Inferior parietal cortex (tissue), 1 donor: ENCODE data around the gene ATCAY.
"Not testable (repeated sequence)": the region's sequence is repeated elsewhere in the genome, so short reads cannot be mapped to it uniquely, and the experiment has no call there.

Source experiments
- DNase-seq: peaks from one replicate; pipeline ENCODE4 v3.0.0-alpha.2; 2016; ENCODE audit errors: extremely low spot score

ATCAY gene

DNA sequence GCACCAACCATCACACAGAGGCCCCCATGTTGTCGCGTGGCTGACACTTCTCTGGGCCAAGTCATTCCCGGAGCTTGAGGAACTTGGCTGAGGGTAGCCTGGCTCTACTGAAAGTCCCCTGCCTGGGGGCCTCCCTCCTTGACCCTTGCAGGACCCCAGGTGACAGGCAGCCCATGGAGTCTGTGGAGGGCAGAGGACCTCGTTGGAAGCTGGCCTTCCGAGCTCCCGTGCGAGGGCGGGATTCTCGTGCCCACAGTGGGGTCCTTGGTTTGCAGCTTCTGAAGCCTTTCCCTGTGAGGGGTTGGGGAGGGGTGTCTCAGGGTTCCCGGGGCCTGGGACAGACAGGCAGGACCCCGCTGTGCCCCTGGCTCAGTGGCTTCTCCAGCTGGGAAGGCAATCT, 68.8 kb downstream of the ATCAY start:
- no peak for DNase-seq

DNA sequence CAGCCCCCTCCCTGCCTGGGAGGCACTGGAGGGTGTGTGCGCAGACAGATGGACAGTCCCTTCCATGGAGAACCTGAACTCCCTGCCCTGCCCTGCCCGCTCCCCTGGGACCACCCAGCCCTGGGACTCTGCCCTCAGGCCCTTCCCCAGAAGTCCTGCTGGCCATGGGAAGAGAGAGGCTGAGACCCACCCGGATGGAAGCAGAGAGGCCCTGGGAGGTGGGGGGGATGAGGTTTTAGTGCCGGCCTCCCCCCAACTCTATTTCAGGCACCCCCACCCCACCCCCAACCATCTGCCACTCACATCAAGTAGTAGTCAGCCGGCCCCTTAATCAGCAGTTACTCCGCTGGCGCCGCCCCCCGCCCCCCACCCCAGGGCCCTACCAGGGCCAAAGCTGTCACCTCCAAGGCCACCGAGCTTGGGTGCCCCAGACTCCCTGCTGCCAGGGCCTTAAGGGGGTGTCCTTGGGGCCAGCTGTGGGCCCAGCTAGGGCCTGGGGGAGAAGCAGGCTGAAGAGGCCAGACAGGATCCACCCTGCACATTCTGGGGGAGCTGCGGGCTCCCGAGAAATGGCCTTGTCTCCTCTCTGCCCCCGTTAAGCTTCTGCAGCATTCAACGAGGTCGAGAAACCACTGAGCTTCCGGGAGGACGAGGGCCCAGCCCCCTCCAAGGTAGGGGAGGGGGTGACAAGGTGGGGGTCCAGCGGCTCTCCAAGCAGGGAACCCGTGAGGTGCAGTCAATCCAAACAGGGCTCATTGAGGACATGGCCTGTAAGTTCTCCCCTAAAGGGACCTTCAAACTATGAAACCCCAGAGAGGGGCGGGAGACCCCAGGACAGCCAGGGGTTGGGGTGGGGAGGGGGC, 69.7 kb downstream of the ATCAY start:
- DNase-seq, result no peak

DNA sequence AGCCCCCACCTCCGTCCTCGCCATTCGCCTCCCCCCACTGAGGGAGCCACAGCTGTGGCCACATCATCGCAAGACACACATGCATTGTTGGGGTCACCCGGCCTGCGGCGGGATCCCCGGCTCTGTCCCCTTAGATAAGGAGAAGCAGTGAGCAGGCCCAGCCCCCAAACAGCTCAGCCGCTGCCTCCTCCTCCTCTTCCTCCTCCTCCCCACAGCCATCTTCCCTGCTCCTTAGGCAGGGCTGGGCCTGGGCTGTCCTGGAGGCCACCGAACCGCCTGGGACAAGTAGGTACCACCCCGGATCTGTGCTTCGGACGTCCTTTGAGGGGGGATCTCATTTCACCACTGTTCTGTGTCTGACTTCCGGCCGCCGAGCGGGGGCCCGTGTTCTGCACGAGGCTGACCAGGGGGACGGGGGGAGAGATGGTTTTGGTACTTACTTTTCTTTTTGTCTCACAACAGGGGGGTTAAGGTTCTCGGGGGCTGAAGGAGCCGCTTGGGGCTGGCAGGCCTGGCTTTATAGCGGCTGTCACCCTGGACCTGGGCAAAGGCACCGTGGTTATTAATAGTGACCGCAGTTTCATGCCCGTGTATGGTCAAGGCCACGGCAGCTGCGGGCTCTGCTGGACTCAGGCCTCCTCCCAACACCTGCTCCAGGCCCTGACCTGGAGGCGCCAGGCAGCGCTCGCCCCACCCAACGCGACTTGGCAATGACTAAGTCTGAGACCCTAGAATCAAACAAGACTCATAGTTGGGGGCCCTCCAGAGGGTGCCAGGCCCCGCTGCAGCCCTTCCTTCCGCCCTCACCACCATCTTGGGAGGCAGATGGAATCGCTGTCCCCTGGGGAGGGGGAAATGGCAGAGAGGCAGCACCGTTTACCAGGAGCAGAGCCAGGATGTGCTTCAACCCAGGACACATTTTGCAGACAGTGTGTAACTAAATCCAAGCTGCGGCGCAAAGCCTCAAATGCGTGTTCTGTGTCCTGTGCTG, 70.7 kb downstream of the ATCAY start:
- no peak for DNase-seq

DNA sequence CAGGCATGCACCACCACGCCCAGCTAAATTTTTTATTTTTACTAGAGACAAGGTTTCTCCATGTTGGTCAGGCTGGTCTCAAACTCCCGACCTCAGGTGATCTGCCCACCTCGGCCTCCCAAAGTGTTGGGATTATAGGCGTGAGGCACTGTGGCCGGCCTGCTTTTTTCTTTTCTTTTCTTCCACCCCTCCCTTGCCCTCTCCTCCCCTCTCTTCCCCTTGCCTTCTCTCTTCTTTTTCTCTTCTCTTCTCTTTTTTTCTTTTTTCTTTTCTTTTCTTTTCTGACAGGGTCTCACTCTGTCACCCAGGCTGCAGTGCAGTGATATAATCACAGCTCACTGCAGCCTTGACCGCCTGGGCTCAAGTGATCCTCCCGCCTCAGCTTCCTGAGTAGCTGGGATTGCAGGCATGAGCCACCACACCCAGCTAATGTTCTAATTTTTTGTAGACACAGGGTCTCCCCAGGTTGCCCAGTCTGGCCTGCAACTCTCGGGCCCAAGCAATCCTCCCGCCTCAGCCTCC, 72.3 kb downstream of the ATCAY start:
- DNase-seq, result not testable (repeated sequence)

DNA sequence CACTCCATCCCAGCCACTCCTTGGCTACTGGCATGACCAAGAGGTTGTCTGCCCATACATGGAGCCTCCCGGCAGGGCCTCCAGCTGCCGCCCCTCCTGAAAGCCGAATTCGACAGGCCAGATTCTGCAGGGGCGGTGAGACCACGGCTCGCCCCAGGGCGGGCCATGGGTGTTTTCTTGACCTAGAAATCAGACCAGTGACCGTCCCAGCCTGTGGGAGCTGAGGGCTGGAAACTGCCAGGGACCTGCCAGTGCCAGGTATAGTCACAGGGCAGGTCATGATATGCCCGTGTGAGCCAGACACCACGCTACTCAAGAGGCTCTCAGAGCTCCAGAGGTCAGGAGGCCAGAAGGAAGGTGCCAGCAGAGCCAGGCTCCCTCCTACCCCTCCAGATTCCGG, 73.6 kb downstream of the ATCAY start:
- DNase-seq, result no peak

DNA sequence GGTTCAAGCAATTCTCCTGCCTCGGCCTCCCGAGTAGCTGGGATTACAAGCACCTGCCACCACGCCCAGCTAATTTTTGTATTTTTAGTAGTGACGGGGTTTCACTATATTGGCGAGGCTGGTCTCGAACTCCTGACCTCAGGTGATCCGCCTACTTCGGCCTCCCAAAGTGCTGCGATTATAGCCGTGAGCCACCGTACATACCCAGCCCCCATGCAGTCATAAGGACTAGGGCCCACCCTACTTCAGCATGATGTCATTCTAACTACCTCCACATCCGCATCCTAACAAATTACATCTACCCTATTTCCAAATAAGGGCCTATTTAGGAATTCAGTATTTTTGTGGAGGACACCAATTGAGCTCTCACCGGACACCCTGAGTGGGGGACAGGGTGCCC, 74.8 kb downstream of the ATCAY start:
- DNase-seq, result not testable (repeated sequence)

DNA sequence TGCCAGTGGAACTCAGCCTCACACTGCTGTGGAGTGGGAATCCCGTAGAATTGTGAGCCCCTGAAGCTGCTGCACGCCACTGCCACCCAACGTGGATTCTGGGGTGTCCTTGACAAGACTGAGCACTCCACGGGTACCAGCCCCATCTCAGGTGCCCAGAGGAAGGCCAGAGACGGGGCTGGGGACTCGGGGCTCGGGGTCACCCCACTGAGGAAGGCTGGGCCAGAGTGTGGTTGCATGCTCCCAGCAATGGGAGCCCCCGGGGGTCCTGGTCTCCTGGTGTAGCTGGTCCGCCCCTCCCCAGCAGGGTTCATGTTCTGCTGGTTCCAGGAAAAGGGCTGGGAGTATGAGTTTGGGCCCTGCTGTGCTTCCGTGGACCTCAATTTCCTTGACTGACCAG, 75.2 kb downstream of the ATCAY start:
- no peak for DNase-seq

DNA sequence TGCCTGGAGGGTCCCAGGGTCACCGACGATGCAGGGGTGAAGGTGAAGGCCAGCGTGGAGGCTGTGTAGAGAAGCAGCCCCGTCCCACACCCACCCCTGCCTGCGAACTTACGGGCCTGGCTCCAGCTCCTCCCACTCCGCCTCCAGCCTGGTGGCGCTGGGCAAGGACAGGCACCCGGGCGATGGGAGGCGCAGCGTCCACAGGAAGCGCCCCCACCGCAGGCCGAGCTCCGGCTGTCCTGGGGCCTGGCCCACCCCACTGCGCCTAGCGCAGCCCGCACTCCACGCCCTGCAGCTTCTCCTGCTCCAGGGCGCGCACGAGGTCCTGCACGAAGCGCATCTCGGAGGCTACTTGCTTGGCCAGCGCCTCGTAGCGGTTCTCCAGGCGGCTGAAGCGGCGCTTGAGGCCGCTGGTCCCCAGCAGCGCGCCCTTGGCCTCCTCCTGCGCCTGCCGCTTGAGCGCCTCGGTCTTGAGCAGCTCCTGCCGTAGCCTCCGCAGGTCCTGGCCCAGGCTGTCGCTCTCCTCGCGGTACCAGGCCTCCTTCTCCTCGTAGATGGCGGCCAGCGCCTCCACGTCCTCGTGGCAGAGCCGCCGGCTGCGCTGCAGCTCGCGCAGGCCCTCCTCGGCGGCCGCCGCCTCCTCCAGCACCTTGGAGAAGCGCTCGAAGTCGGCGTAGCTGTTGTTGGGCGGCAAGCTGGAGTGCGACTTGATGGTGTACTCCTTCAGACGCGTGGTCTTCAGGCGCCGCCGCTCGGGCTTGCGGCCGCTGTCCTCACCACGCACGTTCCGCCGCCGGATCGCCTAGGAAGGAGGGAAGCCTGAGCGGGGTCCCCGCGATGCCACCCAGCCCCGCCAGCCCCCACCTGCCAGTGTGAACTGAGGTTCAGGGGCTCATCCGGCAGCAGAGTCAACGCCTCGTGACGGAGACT, 78.6 kb downstream of the ATCAY start:
- DNase-seq, result no peak

DNA sequence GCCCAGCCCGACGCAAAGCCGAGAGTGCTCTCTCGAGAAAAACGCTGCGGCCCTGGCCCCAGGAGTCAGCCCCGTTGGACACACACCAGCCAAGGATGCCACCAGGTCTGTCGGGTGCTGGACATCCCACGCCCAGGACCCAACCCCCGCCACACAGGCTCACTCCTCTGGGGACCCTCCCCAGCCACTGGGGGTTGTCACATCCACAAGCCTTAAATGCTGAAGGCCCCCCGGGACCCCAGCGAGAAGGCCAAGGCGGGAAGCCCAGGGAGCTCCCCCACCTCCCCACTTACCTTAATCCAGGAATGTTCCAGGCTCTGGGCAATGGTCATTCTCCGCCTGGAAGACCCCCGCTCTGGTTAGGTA, 79.3 kb downstream of the ATCAY start:
- no peak for DNase-seq

DNA sequence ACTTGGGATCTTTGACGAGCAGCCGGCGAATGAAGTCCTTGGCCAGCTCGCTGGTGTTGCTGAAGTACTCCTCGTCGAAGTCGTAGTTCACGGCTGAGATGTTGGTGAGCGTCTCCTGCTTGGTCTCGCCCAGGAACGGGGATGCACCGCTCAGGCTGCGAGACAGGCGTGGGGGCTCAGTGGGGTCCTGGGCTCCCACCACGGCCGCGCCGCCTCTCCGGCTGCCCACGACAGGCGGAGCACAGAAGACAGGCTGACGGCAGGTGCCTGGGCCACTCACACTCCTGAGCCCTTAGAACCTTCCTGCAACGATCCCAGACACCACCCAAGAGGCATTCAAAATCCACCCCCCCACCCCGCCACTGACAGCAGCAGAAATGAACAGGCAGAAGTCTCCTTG, 80.5 kb downstream of the ATCAY start:
- no peak for DNase-seq

DNA sequence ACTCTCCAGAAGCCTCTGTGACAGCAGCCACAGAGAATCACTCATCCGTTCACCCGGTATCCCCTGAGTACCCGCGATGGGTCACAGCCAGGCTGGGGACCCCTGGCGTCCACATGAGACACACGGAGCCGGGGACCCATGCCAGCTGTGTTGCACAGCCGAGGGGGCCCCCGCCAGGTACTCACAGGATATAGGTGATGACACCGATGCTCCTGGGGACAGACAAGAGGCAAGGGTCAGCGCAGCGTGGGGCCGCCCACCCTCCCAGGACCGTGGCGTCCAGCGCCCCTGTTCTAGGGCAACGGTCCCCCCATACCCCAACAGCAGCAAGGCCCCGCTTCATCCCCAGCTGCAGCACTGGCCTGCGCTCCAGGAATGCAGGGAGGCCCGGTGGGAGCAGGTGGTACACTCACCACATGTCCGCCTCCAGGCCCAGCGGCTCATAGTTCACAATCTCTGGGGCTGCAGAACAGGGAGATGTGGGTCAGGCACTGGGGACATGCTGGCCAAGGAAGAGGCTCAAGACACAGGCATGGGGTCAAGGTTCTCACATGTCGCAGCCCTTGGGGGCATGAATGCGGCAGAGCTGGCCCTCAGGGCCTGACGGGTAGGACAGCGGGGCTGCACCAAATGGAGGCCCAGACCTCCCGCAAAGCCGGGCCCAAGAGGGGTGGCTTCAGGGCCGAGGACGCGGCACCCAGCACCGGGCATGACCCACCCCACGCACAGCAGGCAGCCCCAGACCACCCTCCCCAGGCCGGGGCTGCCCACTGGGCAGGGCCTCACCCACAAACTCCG, 83.2 kb downstream of the ATCAY start:
- DNase-seq, result no peak

DNA sequence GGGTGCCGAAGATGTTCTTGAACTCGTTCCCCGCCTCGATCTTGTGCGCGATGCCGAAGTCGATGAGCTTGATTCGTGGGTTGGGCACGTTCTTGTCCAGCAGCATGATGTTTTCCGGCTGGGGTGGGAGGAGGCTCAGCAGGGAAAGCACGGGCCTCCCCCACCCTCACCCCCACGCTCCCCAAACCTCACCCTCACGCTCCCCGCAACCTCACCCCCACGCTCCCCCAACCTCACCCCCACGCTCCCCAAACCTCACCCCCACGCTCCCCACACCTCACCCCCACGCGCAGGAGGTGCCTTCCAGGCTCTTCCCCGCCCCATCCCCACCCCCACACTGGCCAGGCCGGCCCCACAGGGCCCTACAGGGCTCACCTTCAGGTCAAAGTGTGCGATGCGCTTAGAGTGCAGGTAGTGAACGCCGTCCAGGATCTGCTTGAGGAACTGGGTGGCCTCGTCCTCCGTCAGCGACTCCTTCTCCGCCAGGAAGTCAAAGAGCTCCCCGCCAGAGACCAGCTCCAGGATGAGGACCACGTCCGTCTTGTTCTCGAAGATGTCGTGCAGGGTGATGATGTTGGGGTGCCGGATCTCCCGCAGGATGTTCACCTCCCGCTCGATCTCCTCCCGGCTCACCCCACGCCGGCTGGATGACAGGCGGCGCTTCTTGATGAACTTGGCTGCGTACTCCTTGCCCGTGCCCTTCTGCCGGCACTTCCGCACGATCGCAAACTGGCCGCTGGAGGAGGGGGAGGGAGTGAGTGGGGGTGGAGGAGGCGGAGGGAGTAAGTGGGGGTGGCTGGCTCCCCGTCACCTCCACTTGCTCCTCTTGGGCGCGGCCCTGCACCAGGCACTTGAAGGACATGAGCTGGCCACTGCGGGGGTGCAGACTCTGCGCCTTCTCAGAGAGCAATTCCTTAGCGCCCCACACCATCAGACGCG, 84.0 kb downstream of the ATCAY start:
- no peak for DNase-seq

DNA sequence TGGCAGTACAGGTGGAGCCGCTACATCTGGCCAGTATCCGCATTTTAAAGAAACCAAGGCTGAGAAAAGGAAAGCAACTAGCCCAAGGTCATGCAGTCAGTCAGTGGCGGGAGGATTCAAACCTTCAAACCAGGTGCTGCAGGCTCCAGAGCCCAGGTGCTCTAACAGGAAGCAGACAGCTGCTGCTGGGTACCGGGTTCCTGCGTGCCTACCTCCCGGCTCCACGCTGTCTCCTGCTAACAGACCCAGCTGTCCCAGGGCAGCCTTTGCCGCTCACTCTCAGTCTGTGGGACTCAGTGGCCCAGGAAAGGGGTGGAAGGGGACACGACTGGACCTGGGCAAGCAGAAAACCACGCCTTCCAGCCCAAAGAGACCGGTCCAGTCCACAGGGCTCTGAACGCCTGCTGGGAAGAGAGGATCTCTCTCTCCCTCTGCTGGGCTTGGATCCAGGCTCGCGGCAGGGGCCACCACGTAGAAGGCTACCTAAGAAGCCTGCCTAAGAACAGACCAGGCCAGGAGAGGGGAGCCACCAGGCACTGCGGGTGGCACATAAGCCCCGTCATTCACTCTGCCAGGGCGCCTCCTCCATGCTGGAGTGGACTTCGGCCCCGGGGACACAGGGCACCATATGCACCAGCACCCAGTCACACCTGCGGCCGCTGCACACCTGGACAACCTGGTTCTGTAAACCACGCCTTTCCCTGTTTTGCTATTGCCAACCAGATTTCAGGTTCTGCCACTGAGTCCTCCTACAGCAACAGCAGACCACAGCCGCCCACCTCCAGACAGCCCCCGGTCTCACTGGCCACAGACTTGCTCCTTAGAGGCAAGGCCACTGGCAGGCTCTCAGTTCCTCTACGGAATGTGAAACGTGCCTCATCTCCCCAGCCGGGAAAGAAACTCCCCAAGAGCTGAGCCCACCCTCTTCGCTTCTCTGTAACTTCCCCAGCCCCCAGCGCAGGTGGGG, 85.8 kb downstream of the ATCAY start:
- no peak for DNase-seq

DNA sequence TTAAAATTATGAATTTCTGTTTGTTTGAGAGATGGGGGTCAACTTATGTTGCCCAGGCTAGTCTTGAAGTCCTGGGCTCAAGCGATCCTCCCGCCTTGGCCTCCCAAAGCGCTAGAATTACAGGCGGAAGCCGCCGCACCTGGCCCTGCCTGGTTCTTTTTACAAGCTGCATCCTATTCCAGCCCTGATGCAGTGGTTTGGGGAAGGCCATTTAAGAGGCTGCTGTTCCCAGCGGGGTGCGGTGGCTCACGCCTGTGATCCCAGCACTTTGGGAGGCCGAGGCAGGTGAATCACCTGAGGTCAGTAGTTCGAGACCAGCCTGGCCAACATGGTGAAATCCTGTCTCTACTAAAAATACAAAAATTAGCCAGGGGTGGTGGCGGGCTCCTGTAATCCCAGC, 87.5 kb downstream of the ATCAY start:
- DNase-seq, result not testable (repeated sequence)

DNA sequence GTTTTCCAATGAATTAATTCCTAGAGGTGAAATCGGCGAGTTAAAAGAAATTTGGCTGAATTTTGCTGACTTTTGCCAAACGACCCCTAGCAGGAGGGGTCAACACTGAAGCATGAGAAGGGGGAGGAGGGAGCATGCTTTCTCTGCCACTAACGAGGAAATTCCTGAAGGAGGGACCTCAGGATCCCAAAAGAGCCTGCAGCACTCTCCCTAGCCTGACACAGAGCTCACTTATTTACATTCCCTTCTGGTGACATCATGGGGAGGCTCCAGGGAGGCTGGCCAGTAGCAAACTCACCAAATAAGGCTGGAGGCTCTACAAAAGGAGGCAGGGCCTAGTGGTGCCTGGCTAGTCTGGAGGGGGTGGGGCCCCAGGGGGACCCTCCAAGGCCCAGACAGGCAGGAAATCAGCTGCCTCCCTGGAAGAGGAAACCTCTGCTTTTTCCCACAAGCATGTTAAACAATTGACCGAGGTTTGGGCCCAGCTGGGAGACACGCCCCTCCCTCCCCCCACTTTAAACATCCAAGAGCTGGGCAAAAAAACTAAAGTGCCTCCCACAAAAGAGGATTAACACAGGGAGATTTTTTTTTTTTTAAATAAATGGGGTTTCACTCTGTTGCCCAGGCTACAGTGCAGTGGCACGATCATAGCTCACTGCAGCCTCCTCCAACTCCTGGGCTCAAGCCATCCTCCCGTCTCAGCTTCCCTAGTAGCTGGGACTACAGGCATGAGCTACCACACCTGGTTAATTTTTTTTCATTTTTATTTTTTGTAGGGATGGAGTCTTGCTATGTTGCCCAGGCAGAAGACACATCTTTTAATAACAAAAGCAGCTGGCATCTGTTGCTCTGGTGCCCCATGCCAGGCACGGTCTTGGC, 88.3 kb downstream of the ATCAY start:
- DNase-seq, result no peak

DNA sequence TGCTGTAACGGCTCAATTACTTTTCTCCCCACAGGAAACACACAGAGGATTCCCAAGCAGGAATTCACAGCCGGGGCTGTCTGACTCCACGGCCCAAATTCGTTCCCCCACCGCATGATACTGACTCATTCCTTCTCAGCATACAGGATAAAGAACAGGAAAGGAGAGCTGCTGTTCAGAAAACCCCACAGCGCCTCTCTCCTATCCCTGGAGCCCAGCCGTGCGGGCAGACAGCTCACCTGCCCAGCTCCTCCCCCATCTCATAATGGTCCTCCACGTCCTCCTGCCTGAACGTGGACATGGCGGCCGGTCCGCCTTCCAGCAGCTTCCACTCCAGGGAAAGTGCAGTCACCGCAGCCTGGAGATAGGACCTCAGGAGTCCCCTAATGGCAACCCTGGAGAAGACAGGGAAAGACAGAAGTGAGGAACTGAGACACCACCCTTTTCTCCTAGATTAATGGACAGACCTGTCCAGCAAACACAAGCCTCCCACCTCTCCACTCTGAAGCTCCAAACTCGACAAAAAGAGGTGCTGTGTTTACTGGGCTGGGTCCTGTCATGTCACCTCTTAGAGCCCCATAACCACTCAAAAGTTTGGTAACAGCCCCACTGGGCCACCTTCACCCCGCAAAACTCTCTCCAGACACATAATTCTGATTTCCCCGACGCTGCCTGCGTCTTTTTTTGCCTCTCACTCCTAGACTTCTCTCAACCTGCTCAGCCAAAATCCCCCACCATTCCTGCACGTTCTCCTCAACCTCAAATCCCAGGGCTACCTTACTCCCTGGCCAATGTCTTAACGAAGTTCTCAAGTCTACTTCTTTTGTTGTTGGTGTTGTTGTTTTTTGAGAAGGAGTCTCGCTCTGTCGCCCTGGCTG, 89.2 kb downstream of the ATCAY start:
- no peak for DNase-seq
